GM12878 (cell line): ENCODE measurements around the gene UACA. TPM values are rescaled to one million over a fixed set of nuclear protein-coding genes. Genes with fewer than 3 reads are reported as not detected.

Experiments used
- ATAC-seq: fragments of 200-7000 bp; cut with Tn5 transposase; 3 replicates; pipeline ENCODE4 v1.9.1; 2020; ENCODE audit warnings: mild to moderate bottlenecking, moderate library complexity
- BruUV-seq: library from RNA; stranded (reverse); fragments of 400-500 nt; replicated peaks from 2 replicates; lab custom pipeline; 2021; lab: Mats Ljungman, UMichigan
- CTCF ChIA-PET: fragments of 300-600 bp; sonication (Branson Sonifier 250); formaldehyde crosslinking; extraction: SDS; loops from one replicate; lab custom pipeline; 2021; ENCODE audit warnings: inconsistent platforms; lab: Yijun Ruan, JAX
- POLR2A ChIA-PET: fragments of 350-600 bp; formaldehyde crosslinking; extraction: SDS; loops from one replicate; lab custom pipeline; 2021; ENCODE audit warnings: inconsistent platforms; lab: Charles Lee
- RAD21 ChIA-PET: fragments of 300-600 bp; sonication (Branson Sonifier 250); formaldehyde crosslinking; loops from one replicate; lab custom pipeline; 2023; ENCODE audit warnings: antibody characterized with exemption; ENCODE audit not compliant: unreplicated experiment; lab: Charles Lee
- SMC1A ChIA-PET: fragments of 300-600 bp; sonication (Branson Sonifier 250); formaldehyde crosslinking; loops from one replicate; lab custom pipeline; 2023; ENCODE audit not compliant: unreplicated experiment, uncharacterized antibody; lab: Charles Lee
- DNase-seq: peaks from one replicate; pipeline ENCODE4 v3.0.0-alpha.2; 2011; ENCODE audit warnings: low read depth, low spot score
- FAIRE-seq: peaks from 3 replicates; lab custom pipeline; 2011; peaks lifted over from hg19 to GRCh38; lab: Jason Lieb, UNC
- H2AFZ ChIP-seq: 2 replicates; pipeline ENCODE4 v1.6.0; 2011; ENCODE audit warnings: low read depth, low read length, control low read depth; ENCODE audit not compliant: control insufficient read depth
- H3K27ac ChIP-seq: 2 replicates; pipeline ENCODE4 v1.5.1; 2011; ENCODE audit warnings: control low read depth; ENCODE audit not compliant: control insufficient read depth, insufficient read depth
- H3K27me3 ChIP-seq, 2 experiments: replicated peaks in 1 of 2; 2 replicates each; pipeline versions ENCODE4 v1.6.0 to v1.6.1; 2011; ENCODE audit warnings: low read length in 1 of 2; ENCODE audit not compliant: control insufficient read depth in 2 of 2, insufficient read depth in 2 of 2
- H3K36me3 ChIP-seq, 2 experiments: 2 replicates each; pipeline ENCODE4 v1.5.1; 2011; ENCODE audit warnings: low read length in 1 of 2; ENCODE audit not compliant: control insufficient read depth in 2 of 2, insufficient read depth in 2 of 2
- H3K4me1 ChIP-seq: 2 replicates; pipeline ENCODE4 v1.6.1; 2011; ENCODE audit warnings: mild to moderate bottlenecking, low read length, moderate library complexity, mixed read lengths; ENCODE audit not compliant: control insufficient read depth, insufficient read depth
- H3K4me2 ChIP-seq: 2 replicates; pipeline ENCODE4 v1.6.0; 2011; ENCODE audit warnings: control low read depth; ENCODE audit not compliant: control insufficient read depth, insufficient read depth
- H3K4me3 ChIP-seq: fragments of 200-600 bp; sonication (generic); 2 replicates; pipeline ENCODE4 v1.5.1; 2016
- H3K79me2 ChIP-seq: 2 replicates; pipeline ENCODE4 v1.6.0; 2011; ENCODE audit warnings: low read length; ENCODE audit not compliant: control insufficient read depth, insufficient read depth
- H3K9ac ChIP-seq: 2 replicates; pipeline ENCODE4 v1.8.0; 2011; ENCODE audit warnings: low read length, control low read depth, mixed read lengths; ENCODE audit not compliant: control insufficient read depth, insufficient read depth
- H3K9me3 ChIP-seq: replicated peaks from 3 replicates; pipeline ENCODE4 v1.5.1; 2011; ENCODE audit warnings: mild to moderate bottlenecking, low read length; ENCODE audit not compliant: control insufficient read depth, insufficient read depth
- H4K20me1 ChIP-seq: 2 replicates; pipeline ENCODE4 v1.6.0; 2011; ENCODE audit not compliant: control insufficient read depth, insufficient read depth
- BRCA1 ChIP-seq: IDR thresholded peaks from 2 replicates; pipeline ENCODE4 v1.6.1; 2011; ENCODE audit warnings: low read depth, low read length, improper control_type of control experiment
- CBFB ChIP-seq: IDR thresholded peaks from 2 replicates; pipeline ENCODE4 v1.6.1; 2016; ENCODE audit warnings: antibody characterized with exemption, low read depth
- CBX3 ChIP-seq: fragments of 200-600 bp; sonication (generic); IDR thresholded peaks from 2 replicates; pipeline ENCODE4 v1.6.1; 2016; ENCODE audit warnings: low read depth, borderline replicate concordance
- ESRRA ChIP-seq: IDR thresholded peaks from 2 replicates; pipeline ENCODE4 v1.6.1; 2012; ENCODE audit warnings: mild to moderate bottlenecking, low read length, improper control_type of control experiment
- FOXK2 ChIP-seq: fragments of 450-650 bp; IDR thresholded peaks from 2 replicates; pipeline ENCODE4 v1.6.1; 2017; ENCODE audit warnings: mild to moderate bottlenecking, moderate library complexity
- MXI1 ChIP-seq: fragments of 150-350 bp; IDR thresholded peaks from 2 replicates; pipeline ENCODE4 v1.6.1; 2011; ENCODE audit warnings: low read depth, mild to moderate bottlenecking, inconsistent platforms, low read length, improper control_type of control experiment
- NRF1 ChIP-seq: conservative IDR thresholded peaks from 2 replicates; pipeline ENCODE4 v1.6.1; 2011; ENCODE audit warnings: mild to moderate bottlenecking, low read depth, low read length, improper control_type of control experiment
- PML ChIP-seq: IDR thresholded peaks from 2 replicates; pipeline ENCODE4 v1.6.1; 2012; ENCODE audit warnings: low read length, inconsistent platforms
- RAD21 ChIP-seq: IDR thresholded peaks from 2 replicates; pipeline ENCODE4 v1.6.1; 2011; ENCODE audit warnings: mild to moderate bottlenecking, low read depth, low read length, moderate library complexity; ENCODE audit not compliant: insufficient read depth
- RAD51 ChIP-seq: fragments of 450-650 bp; IDR thresholded peaks from 2 replicates; pipeline ENCODE4 v1.6.1; 2016; ENCODE audit warnings: moderate library complexity, mild to moderate bottlenecking, inconsistent platforms
- SIX5 ChIP-seq: IDR thresholded peaks from 2 replicates; pipeline ENCODE4 v1.6.1; 2011; ENCODE audit warnings: mild to moderate bottlenecking, low read depth, low read length, moderate library complexity; ENCODE audit not compliant: severe bottlenecking
- WGBS: methylation state at CpG from one replicate; pipeline ENCODE4 v1.1.6; 2016; ENCODE audit warnings: low lambda C conversion rate; ENCODE audit not compliant: insufficient replicate concordance, insufficient coverage; ENCODE audit errors: missing lambda C conversion rate; 5-methylcytosine and 5-hydroxymethylcytosine counted together
- in situ Hi-C: fragments of 300-500 bp; cut with MboI; formaldehyde crosslinking; loops from 9 replicates; pipeline ENCODE4 v1.14.3; 2018; ENCODE audit warnings: mixed read lengths
- intact Hi-C: fragments of 100-400 bp; cut with micrococcal nuclease; formaldehyde crosslinking; loops from one replicate; pipeline ENCODE4 v1.14.2; 2022; ENCODE audit not compliant: unreplicated experiment
- polyA plus RNA-seq, 11 experiments: library from polyadenylated mRNA; depleted of rRNA in 4 of 11; unstranded in 6 of 11; stranded (reverse) in 5 of 11; fragments of >200 nt; fragmentation: Nextera tagmentation in 4 of 11; fragmentation: Illumina TruSeq in 1 of 11; extraction: Ambion mirVana in 4 of 11; extraction: Trizol in 1 of 11; gene quantifications; 1 replicate in 1 of 11; 2 replicates in 10 of 11; pipeline versions ENCODE4 v1.2.1 to v1.2.3, GENCODE V29; 2011 to 2016; ENCODE audit warnings: inconsistent platforms in 2 of 11, missing spikeins in 2 of 11, low read depth in 1 of 11
- total RNA-seq, 4 experiments: library from RNA; depleted of rRNA in 3 of 4; stranded (reverse); fragments of >200 nt in 3 of 4; fragmentation: Illumina TruSeq in 1 of 4; extraction: Trizol in 1 of 4; gene quantifications; 2 replicates each; pipeline versions ENCODE4 v1.2.1 to v1.2.3, GENCODE V29; 2013 to 2021
- TF ChIP-seq, protein P1 (sequence below): fragments of 450-650 bp; IDR thresholded peaks from 2 replicates; pipeline ENCODE4 v1.6.1; 2017; ENCODE audit warnings: mild to moderate bottlenecking, moderate library complexity
- TF ChIP-seq, protein P2 (sequence below): fragments of 450-650 bp; IDR thresholded peaks from 2 replicates; pipeline ENCODE4 v1.6.1; 2017; ENCODE audit warnings: antibody characterized with exemption, mild to moderate bottlenecking, moderate library complexity
- TF ChIP-seq, protein P3 (sequence below): IDR thresholded peaks from 2 replicates; pipeline ENCODE4 v1.6.1; 2012; ENCODE audit warnings: low read depth, low read length, improper control_type of control experiment

Gene UACA
- total and polyA plus RNA-seq, 10 of the 15 experiments (the other 5 are each of a cell fraction or from before 2014, with no cell fraction given), result 0.30 to 4.0 (median 2.0) TPM

DNA sequence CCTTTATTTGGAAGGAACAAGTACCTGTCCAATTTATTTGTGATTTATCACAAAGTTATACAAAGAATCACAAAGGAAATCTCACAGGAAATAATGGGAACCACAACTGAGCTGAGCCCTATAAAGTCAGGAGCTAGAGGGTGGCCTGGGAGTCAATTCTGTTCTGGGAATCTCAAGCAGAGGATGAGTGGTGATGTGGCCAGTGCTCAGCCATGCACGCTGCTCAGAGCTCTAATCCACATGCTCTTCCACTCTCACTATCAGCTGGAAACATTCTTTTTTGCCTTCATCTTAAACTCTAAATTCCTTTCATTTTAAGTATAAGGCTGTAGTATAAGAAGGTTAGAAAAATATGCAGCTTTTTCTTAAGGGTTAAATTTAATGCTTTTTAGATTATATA lies 36.6 kb downstream of the UACA start:
- no peaks in the 10 kb centered on the region for H3K4me1 ChIP-seq
- 7% methylated on average over 1 of the region's 1 CpG for WGBS
- no peak overlapping the region for H3K4me3 ChIP-seq
- H4K20me1 ChIP-seq, result no peaks in the 10 kb centered on the region
- DNase-seq (no peak), FAIRE-seq (no peak), ATAC-seq (no peak)
- SMC1A ChIA-PET, result no interaction called here
- H3K27me3 ChIP-seq, result no peaks in the 10 kb centered on the region
- H3K4me2 ChIP-seq, result no peak overlapping the region
- no peak overlapping the region for H3K27ac ChIP-seq
- no peak overlapping the region for H3K9ac ChIP-seq
- POLR2A ChIA-PET, result no interaction called here
- CTCF ChIA-PET, result interaction anchor here (0.6 to 1.3 kb wide), 3 partner anchors 59 to 1249 kb away, joined by 3 read pairs; no protein-coding TSS in a partner anchor
- no peaks in the 10 kb centered on the region for H3K36me3 ChIP-seq
- no peaks in the 10 kb centered on the region for H3K79me2 ChIP-seq
- no peak overlapping the region for H2AFZ ChIP-seq
- intact Hi-C loops (loop anchor here (10.0 kb wide), 3 partner anchors 52 to 1252 kb away; no protein-coding TSS in a partner anchor), in situ Hi-C loops (loop anchor here (10.0 kb wide), 1 partner anchor 1252 kb away; no protein-coding TSS in a partner anchor)
- BruUV-seq, result no TSS peak
- H3K9me3 ChIP-seq, result no peaks in the 10 kb centered on the region; the same call in 2 of the 3 replicates
- RAD21 ChIA-PET, result no interaction called here
- TF ChIP-seq ESRRA (no peak), NRF1 (no peak), SIX5 (no peak), MXI1 (no peak), BRCA1 (no peak), PML (no peak), RAD51 (no peak), CBFB (no peak), CBX3 (no peak), RAD21 (no peak), FOXK2 (no peak)
- TF ChIP-seq, protein P1, sequence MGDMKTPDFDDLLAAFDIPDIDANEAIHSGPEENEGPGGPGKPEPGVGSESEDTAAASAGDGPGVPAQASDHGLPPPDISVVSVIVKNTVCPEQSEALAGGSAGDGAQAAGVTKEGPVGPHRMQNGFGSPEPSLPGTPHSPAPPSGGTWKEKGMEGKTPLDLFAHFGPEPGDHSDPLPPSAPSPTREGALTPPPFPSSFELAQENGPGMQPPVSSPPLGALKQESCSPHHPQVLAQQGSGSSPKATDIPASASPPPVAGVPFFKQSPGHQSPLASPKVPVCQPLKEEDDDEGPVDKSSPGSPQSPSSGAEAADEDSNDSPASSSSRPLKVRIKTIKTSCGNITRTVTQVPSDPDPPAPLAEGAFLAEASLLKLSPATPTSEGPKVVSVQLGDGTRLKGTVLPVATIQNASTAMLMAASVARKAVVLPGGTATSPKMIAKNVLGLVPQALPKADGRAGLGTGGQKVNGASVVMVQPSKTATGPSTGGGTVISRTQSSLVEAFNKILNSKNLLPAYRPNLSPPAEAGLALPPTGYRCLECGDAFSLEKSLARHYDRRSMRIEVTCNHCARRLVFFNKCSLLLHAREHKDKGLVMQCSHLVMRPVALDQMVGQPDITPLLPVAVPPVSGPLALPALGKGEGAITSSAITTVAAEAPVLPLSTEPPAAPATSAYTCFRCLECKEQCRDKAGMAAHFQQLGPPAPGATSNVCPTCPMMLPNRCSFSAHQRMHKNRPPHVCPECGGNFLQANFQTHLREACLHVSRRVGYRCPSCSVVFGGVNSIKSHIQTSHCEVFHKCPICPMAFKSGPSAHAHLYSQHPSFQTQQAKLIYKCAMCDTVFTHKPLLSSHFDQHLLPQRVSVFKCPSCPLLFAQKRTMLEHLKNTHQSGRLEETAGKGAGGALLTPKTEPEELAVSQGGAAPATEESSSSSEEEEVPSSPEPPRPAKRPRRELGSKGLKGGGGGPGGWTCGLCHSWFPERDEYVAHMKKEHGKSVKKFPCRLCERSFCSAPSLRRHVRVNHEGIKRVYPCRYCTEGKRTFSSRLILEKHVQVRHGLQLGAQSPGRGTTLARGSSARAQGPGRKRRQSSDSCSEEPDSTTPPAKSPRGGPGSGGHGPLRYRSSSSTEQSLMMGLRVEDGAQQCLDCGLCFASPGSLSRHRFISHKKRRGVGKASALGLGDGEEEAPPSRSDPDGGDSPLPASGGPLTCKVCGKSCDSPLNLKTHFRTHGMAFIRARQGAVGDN, result no peak
- TF ChIP-seq, protein P2, sequence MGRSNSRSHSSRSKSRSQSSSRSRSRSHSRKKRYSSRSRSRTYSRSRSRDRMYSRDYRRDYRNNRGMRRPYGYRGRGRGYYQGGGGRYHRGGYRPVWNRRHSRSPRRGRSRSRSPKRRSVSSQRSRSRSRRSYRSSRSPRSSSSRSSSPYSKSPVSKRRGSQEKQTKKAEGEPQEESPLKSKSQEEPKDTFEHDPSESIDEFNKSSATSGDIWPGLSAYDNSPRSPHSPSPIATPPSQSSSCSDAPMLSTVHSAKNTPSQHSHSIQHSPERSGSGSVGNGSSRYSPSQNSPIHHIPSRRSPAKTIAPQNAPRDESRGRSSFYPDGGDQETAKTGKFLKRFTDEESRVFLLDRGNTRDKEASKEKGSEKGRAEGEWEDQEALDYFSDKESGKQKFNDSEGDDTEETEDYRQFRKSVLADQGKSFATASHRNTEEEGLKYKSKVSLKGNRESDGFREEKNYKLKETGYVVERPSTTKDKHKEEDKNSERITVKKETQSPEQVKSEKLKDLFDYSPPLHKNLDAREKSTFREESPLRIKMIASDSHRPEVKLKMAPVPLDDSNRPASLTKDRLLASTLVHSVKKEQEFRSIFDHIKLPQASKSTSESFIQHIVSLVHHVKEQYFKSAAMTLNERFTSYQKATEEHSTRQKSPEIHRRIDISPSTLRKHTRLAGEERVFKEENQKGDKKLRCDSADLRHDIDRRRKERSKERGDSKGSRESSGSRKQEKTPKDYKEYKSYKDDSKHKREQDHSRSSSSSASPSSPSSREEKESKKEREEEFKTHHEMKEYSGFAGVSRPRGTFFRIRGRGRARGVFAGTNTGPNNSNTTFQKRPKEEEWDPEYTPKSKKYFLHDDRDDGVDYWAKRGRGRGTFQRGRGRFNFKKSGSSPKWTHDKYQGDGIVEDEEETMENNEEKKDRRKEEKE, result no peak
- TF ChIP-seq, protein P3, sequence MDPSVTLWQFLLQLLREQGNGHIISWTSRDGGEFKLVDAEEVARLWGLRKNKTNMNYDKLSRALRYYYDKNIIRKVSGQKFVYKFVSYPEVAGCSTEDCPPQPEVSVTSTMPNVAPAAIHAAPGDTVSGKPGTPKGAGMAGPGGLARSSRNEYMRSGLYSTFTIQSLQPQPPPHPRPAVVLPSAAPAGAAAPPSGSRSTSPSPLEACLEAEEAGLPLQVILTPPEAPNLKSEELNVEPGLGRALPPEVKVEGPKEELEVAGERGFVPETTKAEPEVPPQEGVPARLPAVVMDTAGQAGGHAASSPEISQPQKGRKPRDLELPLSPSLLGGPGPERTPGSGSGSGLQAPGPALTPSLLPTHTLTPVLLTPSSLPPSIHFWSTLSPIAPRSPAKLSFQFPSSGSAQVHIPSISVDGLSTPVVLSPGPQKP, result no peak
